ENCODE data around the gene NXPH3.
"Not testable (repeated sequence)": the region's sequence is repeated elsewhere in the genome, so short reads cannot be mapped to it uniquely, and the experiment has no call there.

NXPH3 gene

GRCh38 chr17:49575679-49576087 is at the start of gene NXPH3:
NXPH3 (plus strand) TSS chr17:49575871; CDS start chr17:49576220, 349 bp downstream.
- peak; percentile 62 for DNase-seq (ENCODE audit: insufficient read length, low spot score)
- no peak for FAIRE-seq

DNA sequence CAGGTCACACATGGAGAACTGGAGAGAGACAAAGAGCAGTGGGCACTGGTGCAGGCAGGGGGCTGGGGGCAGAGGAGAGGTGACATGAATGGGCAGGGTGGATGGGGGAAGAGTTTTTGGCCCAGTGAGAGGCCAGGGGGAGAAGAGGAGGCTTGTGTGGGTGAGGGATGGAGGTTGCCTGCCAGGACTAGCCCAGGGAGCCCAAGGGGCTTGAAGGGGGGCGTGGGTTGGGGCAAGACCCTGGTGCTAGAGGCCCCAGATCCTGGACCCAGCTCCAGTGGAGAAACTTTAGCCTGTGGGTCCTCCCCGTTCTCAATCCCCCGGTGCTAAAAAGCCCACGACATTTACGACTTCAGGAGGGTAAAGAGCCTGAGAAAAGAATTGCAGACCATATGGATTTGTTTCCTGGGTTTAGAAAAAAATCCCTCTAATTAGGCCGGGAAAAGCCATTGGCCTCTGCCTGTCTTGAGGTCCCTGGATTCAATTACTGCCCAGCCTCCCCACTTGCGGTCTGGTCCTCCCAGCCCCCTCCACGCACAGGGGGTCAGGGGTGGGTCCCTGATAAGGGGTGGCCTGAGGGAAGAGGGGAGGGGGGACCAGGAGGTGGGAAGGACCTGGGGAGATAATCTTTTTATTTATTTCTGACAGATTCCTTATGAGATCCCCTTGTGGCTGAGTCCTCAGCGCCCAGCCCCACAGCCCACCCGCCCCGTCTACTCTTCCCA is 47.6 kb upstream of the NXPH3 start:
- no peak for DNase-seq (ENCODE audit: insufficient read length, low spot score)

DNA sequence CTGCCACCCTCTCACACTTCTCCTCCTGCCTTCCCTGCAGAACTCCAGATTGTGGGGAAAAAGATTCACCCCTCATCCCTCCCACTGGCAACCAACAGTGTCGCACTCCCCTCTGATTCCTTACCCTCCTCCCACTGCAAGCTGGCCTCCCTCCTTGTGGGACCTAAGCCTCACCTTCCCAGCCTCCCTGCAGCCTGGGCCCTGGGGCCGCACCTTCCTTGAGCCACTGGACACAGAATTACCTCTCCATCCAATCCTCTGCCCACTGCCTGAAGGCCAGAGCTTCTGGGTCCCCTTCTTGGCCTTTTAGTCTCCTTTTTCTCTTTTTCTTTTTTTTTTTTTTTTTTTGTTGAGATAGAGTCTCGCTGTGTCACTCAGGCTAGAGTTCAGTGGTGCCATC is 46.7 kb upstream of the NXPH3 start:
- FAIRE-seq (no peak), DNase-seq (ENCODE audit: insufficient read length, low spot score) (no peak)

More for the DNA sequence above, 47.6 kb upstream of the NXPH3 start:
- FAIRE-seq: no peak

DNA sequence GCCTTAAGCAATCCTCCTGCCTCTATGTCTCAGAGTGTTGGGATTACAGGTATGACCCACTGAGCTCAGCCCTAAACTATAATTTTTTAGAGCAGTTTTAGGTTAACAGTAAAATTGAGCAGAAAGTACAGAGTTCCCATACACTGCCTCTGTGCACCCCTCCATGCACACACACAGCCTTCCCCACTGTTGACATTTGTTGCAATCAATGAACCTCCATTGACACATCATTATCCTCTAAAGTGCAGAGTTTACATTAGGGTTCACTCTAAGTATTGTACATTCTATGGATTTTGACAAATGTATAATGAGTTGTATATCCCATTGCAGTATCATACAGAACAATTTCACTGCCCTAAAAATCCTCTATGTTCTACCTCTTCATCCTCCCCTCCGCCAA is 45.6 kb upstream of the NXPH3 start:
- FAIRE-seq (no peak), DNase-seq (ENCODE audit: insufficient read length, low spot score) (no peak)

DNA sequence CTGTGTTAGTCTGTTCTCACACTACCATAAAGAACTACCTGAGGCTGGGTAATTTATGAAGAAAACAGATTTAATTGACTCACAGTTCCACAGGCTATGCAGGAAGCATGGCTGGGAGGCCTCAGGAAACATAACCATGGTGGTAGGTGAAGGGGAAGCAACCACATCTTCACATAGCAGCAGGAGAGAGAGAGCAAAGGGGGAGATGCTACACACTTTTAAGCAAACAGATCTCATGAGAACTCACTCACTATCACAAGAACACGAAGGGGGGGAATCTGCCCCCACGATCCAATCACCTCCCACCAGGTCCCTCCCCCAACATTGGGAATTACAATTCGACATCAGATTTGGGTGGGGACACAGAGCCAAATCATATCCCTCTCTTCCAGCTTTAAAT is 31.8 kb upstream of the NXPH3 start:
- DNase-seq (ENCODE audit: insufficient read length, low spot score) (no peak), FAIRE-seq (no peak)

DNA sequence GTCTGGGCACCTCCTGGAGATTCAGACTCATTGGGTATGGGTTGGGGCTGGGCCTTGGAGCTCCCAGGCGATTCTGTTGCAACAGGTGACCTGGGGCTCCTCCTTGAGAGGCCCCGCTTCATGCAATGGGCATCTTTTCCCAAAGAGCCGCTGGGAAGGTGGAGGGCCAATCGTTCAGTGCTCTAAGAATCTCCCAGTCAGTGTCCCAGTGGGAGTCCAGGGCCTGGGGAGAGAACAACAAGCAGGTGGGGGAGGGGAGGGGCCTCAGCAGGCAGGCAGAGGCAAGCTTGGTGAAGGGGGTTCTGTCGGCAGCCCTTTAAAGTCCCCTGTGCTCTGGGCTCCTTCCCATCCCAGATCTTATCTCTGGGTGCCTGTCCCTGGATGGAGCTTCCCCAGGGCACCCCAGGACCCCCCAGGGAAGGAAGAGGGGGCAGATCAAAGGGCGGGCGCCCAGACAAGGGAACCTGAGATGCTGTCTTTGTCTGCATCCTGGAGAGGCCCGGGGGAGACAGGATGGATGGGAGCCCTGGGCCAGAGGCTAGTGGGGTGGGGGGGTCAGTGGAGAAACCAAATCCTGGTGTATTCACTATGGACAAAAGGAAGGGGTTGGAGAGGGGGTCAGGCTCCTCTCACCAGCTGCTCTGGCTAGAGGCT is 30.5 kb upstream of the NXPH3 start:
- FAIRE-seq: no peak
- DNase-seq (ENCODE audit: insufficient read length, low spot score): no peak

DNA sequence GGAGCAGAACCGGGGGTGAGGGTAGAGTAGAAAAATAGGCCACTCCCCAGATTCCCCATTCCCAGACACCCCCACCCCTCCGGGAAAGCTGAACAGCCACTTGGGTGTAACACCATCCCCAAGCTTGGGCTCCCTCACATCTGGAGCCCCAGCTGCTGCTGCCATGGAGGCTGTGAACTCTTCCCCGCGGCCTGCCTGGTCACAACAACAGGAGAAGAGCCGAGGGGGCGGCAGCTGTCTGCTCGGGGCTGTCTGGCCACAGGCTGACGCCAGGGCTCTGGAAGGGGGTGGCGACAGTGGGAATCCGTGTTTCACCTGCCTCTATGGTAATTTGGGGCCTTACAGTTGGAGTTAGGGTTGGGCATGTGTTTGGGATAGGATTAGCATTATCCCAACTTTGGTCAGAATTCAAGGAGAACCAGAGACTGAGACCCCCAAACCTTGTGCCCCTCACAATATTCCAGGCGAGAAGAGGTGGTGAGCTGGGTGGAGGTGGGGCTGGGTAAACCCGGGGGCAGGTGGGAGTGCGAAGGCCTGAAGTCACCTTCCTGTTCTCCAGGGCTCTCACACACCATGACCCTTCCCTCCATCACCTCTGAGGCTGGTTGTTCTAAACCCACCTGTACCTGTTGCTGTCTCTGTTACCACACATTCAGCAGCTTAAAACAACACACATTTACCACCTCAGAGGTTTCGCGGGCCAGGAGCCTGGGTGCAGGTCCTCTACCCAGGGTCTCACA is 29.7 kb upstream of the NXPH3 start:
- DNase-seq (ENCODE audit: insufficient read length, low spot score) (no peak), FAIRE-seq (no peak)

- DNase-seq (ENCODE audit: insufficient read length, low spot score) (no peak), FAIRE-seq (no peak)
These were observed 28.8 kb upstream of the NXPH3 start for GRCh38 chr17:49546546-49547535.

DNA sequence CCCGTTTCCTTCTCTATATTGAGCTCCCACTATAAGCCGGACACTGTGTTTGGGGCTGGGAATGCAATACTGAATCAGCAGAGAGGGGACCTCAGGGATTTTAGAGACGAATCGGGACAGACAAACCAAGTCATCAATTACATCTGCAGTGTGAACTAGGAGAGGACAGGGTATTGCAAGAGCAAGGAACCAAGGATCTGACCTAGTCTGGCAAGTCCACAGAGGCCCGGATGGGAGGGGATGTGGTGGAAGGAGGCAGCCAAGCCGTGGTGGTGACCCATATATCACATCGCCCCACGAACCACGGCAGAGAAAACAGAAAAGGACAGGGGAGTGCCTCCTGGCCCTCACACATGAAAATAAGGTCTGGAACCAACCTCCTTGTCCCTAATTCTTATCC is 28.1 kb upstream of the NXPH3 start:
- DNase-seq (ENCODE audit: insufficient read length, low spot score): no peak
- FAIRE-seq: no peak

DNA sequence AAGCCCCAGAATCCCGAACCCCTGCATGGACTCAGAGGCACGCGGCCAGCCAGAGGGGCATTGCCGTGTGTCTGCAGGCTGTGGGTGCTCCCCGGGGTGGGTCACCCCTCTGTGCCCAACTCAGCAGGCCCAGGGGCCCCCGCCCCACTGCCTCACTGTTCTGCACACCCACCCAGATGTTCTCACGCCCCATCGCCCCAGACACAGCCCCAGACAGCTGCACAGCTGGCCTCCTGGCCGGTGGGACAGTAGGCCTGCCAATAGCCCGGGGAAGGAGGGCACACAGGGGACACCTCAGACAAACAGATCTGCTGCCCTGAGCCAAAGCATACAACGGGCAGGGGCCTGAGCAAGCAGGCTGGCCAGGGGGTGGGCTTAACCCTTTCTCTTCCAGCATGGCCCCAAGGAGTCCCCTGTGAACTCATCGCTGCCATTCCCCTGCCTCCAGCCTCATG is 27.6 kb upstream of the NXPH3 start:
- FAIRE-seq (no peak), DNase-seq (ENCODE audit: insufficient read length, low spot score) (no peak)

DNA sequence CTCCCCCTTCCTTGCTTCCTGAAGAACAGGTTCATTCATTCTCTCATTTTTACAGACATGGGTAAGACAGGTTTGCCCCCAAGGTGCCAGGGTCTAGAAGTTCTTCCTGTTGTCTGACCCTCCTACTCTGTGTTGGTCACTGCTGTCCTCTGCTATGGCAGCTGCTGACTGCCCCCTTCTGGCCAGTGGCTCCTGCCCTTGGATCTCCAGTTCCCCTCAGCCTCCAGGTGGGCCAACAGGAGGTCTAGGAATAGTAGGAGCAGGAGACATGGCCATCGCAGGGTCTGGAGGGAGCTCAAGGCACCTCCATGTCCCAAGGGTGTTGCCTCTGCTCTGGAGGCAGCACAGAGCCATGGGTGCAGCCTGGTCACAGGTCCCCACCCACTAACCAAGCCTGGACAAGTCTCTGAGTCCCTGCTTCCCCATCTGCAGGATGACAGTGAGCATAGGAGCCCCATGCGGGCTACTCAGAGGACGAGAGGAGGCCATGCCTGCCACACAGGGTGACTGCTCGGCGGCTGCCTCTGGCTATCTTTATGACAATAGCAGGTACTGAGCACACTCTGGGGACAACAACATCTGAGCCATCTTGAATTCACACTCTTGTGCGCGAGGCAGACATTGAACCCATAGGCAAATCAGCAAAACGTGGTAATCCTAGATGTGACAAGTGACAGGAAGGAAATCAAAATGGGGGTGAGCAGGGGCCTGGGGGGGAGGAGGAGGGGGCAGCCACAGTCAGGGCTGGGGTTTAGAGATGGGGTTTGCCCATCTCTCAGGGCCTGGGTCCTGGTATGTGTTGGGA is 27.0 kb upstream of the NXPH3 start:
- FAIRE-seq (no peak), DNase-seq (ENCODE audit: insufficient read length, low spot score) (no peak)

GRCh38 chr17:49549311-49549605 is 26.4 kb upstream of the NXPH3 start:
- DNase-seq (ENCODE audit: insufficient read length, low spot score): no peak
- no peak for FAIRE-seq

DNA sequence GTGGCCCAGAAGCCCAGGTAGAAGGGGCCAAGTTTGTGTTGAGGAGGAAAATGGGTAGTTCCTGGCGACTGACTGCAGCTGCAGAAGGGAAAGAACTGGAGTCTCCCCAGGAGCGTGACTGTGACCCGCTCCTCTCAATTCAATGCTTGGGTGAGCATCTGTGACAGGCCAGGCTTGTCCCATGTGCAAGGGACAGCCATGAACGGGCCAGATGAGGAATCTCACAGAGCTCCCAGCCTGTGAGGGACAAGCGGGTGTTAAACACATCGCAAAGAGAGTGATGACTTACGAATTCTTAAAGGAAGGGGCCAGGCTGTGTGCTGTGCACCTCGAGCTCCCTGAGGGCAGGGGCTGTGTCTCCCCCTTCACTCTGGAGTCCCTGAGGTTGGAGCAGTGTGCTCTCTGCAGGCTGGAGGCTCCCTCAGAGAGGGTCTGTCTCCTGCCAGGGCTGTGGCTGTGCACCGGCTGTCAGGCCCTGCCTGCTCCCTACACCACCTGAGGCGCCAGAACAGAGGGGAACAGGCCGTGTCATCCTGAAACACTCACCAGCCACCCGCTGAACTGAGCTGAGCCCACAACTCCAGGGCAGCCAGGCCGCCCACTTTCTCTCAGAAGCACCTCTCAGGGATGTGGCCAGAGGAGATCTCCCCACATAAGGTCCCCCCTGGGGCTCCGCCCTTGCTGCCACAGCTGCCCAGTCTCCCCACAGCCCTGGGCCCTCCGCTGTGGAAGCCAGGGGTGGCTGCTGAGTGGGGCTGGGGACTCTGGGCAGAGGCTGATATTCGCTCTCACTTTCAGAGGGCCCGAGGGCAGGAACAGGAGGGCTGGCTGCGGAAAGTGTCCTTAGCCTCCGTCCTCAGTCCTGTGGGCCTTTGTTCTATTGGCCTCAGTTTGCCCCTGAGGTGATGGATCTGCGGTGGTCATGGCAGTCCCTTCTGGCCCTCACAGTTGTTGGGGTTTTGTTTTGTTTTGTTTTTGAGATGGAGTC is 25.7 kb upstream of the NXPH3 start:
- FAIRE-seq: no peak
- DNase-seq (ENCODE audit: insufficient read length, low spot score): no peak

GRCh38 chr17:49550764-49551163 is 24.9 kb upstream of the NXPH3 start:
- FAIRE-seq; DNase-seq (ENCODE audit: insufficient read length, low spot score): not testable (repeated sequence)

GRCh38 chr17:49551221-49552069 is 24.2 kb upstream of the NXPH3 start:
- FAIRE-seq (no peak), DNase-seq (ENCODE audit: insufficient read length, low spot score) (no peak)

GRCh38 chr17:49552070-49552751 is 23.5 kb upstream of the NXPH3 start:
- DNase-seq (ENCODE audit: insufficient read length, low spot score): no peak
- no peak for FAIRE-seq

GRCh38 chr17:49553676-49554335 is 21.9 kb upstream of the NXPH3 start:
- FAIRE-seq (no peak), DNase-seq (ENCODE audit: insufficient read length, low spot score) (no peak)

Measured in GM19239 (cell line).